HCEC 1CT (cell line): ENCODE data around the gene MTHFSD.
A peak's percentile ranks its signal among the peaks of the same experiment; 100 is the strongest.

Source experiments
- DNase-seq: peaks from one replicate; pipeline ENCODE4 v3.0.0-alpha.2; 2017

The MTHFSD gene

DNA sequence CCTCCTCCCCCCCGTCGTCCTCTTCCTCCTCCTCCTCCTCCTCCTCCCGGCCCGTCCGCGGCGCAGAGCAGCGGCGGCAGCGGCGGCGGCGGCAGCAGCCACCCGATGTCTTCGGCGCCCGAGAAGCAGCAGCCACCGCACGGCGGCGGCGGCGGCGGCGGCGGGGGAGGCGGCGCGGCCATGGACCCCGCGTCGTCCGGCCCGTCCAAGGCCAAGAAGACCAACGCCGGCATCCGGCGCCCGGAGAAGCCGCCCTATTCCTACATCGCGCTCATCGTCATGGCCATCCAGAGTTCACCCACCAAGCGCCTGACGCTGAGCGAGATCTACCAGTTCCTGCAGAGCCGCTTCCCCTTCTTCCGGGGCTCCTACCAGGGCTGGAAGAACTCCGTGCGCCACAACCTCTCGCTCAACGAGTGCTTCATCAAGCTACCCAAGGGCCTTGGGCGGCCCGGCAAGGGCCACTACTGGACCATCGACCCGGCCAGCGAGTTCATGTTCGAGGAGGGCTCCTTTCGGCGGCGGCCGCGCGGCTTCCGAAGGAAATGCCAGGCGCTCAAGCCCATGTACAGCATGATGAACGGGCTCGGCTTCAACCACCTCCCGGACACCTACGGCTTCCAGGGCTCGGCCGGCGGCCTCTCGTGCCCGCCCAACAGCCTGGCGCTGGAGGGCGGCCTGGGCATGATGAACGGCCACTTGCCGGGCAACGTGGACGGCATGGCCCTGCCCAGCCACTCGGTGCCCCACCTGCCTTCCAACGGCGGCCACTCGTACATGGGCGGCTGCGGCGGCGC, 44.4 kb downstream of the MTHFSD start, which contains the start of gene FOXF1:
Gene FOXF1, plus strand, starts transcription at position 63 of the 797 bp plus-strand sequence. Its CDS starts 43 bp downstream, at position 106.
- DNase-seq, result peak; percentile 83

GRCh38 chr16:86509759-86510464, 45.1 kb downstream of the MTHFSD start:
- peak; percentile 89 for DNase-seq

GRCh38 chr16:86508947-86509758, 45.9 kb downstream of the MTHFSD start:
- DNase-seq, result peak; percentile 89

GRCh38 chr16:86508028-86508946, 46.7 kb downstream of the MTHFSD start:
- DNase-seq, result peak; percentile 46

DNA sequence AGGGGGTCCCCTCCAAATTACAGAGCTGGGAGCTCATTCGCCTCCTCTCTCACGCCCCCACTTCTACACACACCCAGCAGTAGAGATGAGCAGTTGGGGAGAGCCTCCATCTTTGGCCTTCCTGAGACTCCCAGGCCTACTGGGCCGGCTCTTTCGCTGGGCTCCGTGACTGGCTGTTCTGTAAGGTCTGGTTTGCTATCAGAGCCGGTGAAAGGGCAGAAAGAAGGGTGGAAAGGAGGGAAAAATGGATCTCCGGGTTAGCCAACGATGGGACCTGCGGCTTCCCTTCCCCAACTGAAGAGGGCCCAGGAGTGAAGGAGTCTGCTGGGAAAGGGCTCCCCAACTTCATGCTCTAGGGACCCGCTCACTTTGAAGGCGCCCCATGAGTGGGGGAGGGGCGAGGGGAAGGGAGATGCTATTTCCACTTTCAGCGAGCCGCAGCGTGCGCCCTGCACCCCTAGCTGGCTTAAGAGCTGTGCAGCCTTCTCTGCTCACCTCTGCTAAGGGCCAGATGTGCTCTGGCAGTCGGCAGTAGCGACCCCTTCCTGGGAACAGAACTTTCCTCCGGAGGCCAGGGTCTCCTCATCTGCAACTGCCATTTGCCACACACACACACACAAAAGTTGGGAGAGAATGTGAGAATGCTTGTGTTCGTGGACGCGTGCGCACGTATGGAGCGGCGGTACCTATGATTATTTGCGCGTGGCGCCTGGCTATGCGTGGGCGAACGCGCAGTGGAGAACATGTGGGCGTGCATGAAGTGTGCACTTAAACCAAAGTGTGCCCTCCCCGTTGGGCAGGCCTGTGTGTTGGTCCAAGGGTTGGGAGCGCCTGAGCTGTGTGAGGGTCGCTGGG, 47.6 kb downstream of the MTHFSD start:
- no peak for DNase-seq

DNA sequence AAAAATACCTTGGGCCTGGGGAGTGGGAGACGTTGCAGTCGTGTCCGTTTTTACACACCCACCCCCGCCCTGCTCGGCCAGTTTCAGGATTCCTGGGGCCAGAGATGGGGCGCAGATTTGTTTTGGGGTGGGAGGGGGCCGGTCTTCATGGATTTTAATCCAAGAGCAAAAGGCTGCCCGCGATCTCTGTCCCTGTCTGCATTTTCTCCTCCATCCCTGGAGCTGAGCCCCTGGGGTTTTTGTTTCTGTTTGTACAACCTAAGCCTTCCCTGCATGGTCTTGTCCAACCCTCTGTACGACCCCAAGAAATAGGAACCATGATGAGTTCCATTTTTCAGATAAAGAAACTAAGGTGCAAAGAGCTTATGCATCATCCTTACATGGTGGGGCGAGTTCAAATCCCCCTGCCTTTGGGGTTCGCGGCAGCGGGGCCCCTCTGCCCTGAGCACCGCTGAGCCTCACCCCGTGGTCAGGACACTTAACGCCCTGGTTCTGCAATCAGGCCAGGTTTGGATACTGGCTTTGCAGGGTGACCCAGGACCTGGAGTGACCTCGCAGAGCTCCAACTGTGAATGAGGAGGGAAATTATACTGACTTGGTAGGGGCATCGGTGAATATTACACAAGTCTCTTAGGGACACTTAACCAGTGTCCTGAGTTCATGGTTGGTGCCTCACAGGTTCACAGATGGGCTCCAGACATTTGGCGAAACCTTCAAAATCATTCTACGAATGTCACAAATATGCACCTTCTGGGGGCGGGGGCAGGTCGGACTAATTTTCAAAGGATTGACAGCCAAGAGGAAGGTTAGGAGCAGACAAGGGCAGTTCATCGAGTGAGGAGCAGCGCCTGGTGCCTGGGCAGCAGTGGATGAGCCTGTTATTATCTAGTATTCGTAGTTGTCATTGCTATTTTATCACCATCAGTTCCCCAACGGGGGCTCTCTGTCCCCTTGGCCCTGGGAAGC, 48.9 kb downstream of the MTHFSD start:
- DNase-seq, result no peak

GRCh38 chr16:86505185-86505898, 49.7 kb downstream of the MTHFSD start:
- DNase-seq, result no peak

- DNase-seq, result no peak
These were observed 50.5 kb downstream of the MTHFSD start for GRCh38 chr16:86504315-86505184.

GRCh38 chr16:86503830-86504229, 51.2 kb downstream of the MTHFSD start:
- no peak for DNase-seq

DNA sequence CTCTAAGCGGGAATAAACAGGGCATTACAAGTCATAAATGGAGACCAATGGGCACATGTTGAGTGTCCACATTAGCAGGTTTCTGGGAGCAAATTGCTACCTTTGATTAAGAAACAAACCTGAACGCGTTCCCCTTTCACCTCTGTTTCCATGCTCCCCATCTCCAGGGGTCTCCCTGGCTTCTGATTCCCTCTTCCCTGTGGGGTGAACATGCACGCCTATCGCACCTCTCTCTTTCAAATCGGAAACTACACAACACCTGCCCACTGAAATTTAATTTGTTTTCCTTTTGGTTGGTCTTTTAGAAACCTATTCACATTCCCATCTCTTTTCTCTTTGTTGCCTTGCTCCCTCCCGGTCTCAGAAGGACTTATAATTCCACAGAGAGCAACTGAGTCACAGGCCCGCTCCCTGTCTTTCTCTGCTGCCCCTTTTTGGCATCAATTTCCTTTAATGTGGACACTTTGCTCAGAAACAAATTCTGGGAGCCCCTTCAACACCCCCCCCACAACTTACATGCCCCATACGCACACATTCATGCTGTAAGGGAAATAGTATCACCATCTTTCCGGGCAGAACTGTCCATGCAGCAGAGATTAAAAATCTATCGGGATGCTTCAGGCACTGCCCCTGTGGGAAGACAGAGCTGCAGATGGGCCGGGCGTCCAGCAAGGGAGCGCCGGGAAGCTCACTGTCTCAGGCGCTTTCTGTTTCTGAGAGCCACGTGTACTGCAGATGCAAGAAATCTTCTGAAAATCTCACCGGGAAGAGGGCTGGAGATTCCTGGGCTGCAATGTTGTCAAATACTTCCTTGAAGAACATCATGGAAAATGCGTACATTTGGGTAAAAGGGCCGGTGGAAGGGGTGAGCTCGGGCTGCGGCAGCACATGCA, 51.9 kb downstream of the MTHFSD start:
- peak; percentile 61 for DNase-seq

DNA sequence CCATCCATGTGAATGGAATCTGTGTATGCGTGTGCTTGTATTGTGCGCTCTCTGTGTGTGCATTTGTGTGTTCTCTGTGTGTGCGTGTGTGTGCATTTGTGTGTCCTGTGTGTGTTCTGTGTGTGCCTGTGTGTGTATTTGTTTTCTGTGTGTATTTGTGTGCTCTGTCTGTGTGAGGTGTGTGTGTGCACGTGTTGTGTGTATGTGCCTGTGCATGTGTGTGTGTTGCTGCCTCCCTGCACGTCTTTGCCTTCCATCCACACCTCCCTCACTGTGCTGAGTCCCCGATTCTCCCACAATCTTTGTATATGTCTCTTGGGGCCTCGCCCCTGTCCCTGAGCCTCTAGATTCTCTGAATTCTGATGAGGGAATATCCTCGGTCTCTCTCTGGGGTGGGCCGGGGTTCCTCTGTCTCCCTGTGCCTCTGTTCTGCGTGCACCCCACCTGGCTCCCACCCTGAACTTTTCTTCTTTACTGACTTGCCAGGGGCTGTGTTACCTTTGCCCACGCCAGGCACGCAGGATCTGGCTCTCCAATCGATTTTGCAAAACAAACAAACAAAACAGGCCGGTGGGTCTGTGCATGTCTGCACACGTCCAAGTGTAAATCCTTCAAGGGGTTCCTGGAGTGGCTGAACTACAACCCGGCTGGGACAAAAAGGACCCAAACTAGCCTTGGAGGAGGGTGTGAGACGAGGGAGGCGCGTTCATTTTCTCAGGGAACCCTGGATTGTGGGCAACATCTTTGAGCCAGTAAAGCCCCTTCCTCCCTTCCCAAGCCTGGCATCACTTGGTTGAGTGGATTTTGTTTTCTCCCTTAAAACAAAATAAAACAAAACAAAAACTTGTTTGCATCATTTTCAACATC, 52.8 kb downstream of the MTHFSD start:
- no peak for DNase-seq

GRCh38 chr16:86500708-86501510, 54.1 kb downstream of the MTHFSD start:
- no peak for DNase-seq

DNA sequence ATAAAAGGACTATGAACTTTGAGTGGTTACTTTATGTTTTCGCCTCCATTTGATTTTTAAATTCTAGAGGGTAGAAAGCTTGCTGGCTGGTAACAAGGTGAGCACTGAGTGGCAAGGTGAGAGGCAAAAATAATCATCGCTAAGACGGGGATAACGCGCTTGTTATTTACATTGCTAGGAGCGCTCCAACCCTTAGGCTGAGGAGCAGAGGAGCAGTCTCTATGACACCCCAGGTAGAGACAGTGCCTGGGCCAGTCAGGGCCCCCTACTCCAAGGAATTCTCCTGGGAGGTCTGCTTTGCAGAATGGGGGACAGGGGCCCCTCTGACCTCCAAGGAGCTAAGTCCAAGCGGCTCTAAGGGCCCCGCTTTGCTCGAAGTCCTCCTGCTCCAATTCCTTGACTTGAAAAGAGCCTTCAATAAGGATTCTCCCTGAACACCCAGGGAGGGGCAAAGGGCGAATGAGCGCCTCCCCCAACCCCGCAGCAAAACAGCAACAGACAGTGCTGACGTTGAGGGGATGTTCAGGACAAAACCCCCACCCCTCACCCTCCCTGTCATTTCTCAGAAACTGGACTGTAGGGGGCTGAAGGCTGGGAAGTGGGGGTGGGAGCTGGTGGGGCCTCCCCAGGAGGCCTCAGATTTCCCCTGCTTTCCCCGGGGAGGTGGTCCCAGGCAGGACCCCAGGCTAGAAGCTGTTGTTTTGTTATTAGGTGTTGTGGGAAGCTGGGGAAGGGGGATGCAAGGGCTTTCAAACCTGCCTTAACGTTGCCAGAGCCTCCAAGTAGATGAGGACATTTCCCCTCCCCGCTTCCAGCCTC, 54.9 kb downstream of the MTHFSD start:
- DNase-seq, result no peak

DNA sequence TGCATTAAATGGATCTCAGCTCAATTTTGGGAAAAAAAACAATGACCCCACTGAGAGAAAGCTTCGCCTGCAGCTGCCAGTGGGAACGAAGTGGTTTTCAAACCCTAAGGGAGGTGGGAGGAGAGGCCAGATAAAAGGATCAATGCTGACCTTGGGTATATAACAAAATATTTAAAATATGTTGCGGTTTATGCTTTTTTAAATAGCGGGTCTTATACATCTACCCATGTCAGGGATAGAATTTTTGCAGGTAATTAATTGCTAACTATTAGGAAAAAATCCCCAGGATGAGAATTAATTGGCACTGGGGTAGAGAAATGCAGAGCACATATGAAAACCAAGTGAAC, 55.6 kb downstream of the MTHFSD start:
- DNase-seq, result no peak
